Stomach (tissue), 9 donors: ENCODE data around the gene PAQR7. TPM values are rescaled to one million over a fixed set of nuclear protein-coding genes. Genes with fewer than 3 reads are reported as not detected.
A peak's percentile ranks its signal among the peaks of the same experiment; 100 is the strongest.

Source experiments
- DNase-seq, 2 donors: peaks; one replicate each; pipeline versions ENCODE4 v3.0.0 to v3.0.0-alpha.2; 2013 to 2019
- H3K27ac ChIP-seq, 5 donors: fragments of 200-600 bp in 4 of 5; sonication (generic) in 4 of 5; one replicate each; pipeline ENCODE4 v1.5.1; 2013 to 2019; ENCODE audit warnings: mild to moderate bottlenecking in 1 of 5, moderate library complexity in 1 of 5
- H3K27me3 ChIP-seq, 3 donors: fragments of 200-600 bp; sonication (generic); one replicate each; pipeline ENCODE4 v1.5.1; 2017 to 2019; ENCODE audit warnings: mixed run types in 1 of 3
- H3K36me3 ChIP-seq, 4 donors: fragments of 200-600 bp; sonication (generic); 1 replicate in 3 of 4; 2 replicates in 1 of 4; pipeline ENCODE4 v1.5.1; 2016 to 2019
- H3K4me1 ChIP-seq, 4 donors: fragments of 200-600 bp; sonication (generic); one replicate each; pipeline ENCODE4 v1.5.1; 2016 to 2019
- H3K4me3 ChIP-seq, 4 donors: fragments of 200-600 bp; sonication (generic) in 3 of 4; one replicate each; pipeline ENCODE4 v1.5.1; 2016 to 2019; ENCODE audit warnings: mild to moderate bottlenecking in 1 of 4
- H3K9me3 ChIP-seq, 4 donors: fragments of 200-600 bp; sonication (generic); one replicate each; pipeline ENCODE4 v1.5.1; 2016 to 2019
- EP300 ChIP-seq: sonication (generic); formaldehyde crosslinking; IDR thresholded peaks from one replicate; pipeline ENCODE4 v1.6.1; 2017; ENCODE audit warnings: antibody characterized with exemption
- POLR2A ChIP-seq, 4 donors: fragments of 450-650 bp; IDR thresholded peaks; one replicate each; pipeline ENCODE4 v1.6.1; 2016; ENCODE audit warnings: antibody characterized with exemption in 4 of 4, control low read depth in 2 of 4, mild to moderate bottlenecking in 1 of 4, moderate library complexity in 1 of 4
- POLR2AphosphoS5 ChIP-seq, 3 donors: sonication (generic); formaldehyde crosslinking; IDR thresholded peaks; one replicate each; pipeline ENCODE4 v1.6.1; 2016; ENCODE audit warnings: antibody characterized with exemption in 3 of 3
- WGBS, 5 donors: extraction: QIAGEN DNeasy Blood & Tissue Kit in 3 of 5; methylation state at CpG; one replicate each; pipeline versions ENCODE4 v1.1.5 to v1.1.7; 2013 to 2018; 5-methylcytosine and 5-hydroxymethylcytosine counted together
- intact Hi-C: fragments of 100-400 bp; cut with DNase I; formaldehyde crosslinking; loops from one replicate; pipeline ENCODE4 v1.15.1; 2023; ENCODE audit warnings: low total_unique reads
- polyA plus RNA-seq, 3 donors: library from polyadenylated mRNA; stranded (reverse); fragments of 200-250 nt; gene quantifications; one replicate each; pipeline ENCODE4 v1.2.3, GENCODE V29; 2013
- total RNA-seq, 5 donors: library from RNA; depleted of rRNA; stranded (reverse); fragments of >200 nt; gene quantifications; one replicate each; pipeline versions ENCODE4 v1.1.0 to v1.2.3, GENCODE V29; 2014 to 2016
- TF ChIP-seq, protein P1 (sequence below), 7 experiments: fragments of 450-650 bp in 4 of 7; fragments of 200-600 bp in 3 of 7; sonication (generic) in 3 of 7; IDR thresholded peaks; one replicate each; pipeline ENCODE4 v1.5.1; 2016 to 2019; ENCODE audit warnings: antibody characterized with exemption in 7 of 7, control low read depth in 2 of 7, mild to moderate bottlenecking in 1 of 7
- donor health status: healthy with polysubstance abuse.
- donor health status: Bipolar disorder and iron deficiency.
- donor health status: healthy.

Gene PAQR7
- total and polyA plus RNA-seq, 8 donors: 1.8 to 10.5 (median 5.4) TPM

DNA sequence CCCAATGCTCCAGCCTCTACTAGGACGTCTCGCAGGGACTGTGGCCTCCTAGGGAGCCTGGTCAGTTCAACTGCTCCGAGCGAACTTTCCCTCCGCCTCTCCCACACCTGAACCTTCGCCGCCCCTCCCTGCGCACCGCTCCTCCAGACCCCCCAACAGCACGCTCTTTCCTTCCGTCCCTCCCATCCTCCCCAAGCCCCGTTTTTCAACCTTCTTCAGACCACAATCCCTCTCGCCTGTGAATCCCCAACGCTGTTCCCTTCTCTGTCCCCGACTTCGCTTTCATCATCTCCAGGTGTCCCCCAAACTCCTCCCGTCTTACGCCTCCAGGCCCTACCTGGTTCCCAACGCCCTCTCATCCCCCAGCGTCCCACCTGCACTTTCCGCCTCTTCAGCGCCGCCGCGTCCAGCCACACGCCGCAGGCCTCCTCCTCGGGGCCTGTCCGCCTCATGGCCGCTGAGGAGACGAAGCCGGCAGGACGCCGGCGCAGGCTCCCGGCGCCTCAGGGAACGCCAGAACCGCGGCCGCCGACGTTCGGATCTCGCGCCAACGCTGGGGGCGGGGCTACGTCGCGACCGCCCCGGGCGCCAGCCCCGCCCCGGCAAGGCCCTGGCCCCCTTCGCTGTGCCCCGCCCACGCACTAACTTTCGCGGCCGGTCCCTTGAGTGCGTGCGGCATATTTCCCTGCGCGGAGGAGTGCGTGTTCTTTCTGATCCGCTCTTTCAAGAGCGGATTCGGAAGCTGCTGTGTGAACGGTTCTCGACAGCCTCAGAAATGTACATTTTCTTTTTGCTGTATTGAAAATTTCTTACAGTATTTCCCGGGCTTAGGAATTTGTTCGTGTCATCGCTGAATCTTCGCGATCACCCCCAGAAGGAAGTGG, 16.4 kb downstream of the PAQR7 start, which contains the start of gene AUNIP:
Gene AUNIP (minus strand): TSS at position 552 of the 884 bp plus-strand sequence. CDS start 100 bp downstream, at position 452.
- WGBS, 5 donors: 1 to 5% (median 1%) methylated on average over 44 to 77 of the region's 77 CpGs
- H3K9me3 ChIP-seq: no peaks in the 10 kb centered on the region
- H3K36me3 ChIP-seq: peaks cover 0 to 19% (median 14%) of the 10 kb centered on the region in 4 donors
- peak; percentile 90 to 96 for DNase-seq
- TF ChIP-seq, protein P1, sequence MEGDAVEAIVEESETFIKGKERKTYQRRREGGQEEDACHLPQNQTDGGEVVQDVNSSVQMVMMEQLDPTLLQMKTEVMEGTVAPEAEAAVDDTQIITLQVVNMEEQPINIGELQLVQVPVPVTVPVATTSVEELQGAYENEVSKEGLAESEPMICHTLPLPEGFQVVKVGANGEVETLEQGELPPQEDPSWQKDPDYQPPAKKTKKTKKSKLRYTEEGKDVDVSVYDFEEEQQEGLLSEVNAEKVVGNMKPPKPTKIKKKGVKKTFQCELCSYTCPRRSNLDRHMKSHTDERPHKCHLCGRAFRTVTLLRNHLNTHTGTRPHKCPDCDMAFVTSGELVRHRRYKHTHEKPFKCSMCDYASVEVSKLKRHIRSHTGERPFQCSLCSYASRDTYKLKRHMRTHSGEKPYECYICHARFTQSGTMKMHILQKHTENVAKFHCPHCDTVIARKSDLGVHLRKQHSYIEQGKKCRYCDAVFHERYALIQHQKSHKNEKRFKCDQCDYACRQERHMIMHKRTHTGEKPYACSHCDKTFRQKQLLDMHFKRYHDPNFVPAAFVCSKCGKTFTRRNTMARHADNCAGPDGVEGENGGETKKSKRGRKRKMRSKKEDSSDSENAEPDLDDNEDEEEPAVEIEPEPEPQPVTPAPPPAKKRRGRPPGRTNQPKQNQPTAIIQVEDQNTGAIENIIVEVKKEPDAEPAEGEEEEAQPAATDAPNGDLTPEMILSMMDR (IDR thresholded peaks at IDR 0.05): no peak
- peak; percentile 64 to 93 (median 92) for TF ChIP-seq POLR2AphosphoS5 (IDR thresholded peaks at IDR 0.05)
- peaks cover 15 to 29% (median 20%) of the 10 kb centered on the region in 4 donors for H3K4me1 ChIP-seq
- no peaks in the 10 kb centered on the region for H3K27me3 ChIP-seq
- peak within 1 kb of the TSS; percentile 41 to 55 (median 52) for H3K4me3 ChIP-seq
- peak within 1 kb of the TSS; percentile 79 to 88 (median 84) for H3K27ac ChIP-seq
- intact Hi-C loops: no loop called here

DNA sequence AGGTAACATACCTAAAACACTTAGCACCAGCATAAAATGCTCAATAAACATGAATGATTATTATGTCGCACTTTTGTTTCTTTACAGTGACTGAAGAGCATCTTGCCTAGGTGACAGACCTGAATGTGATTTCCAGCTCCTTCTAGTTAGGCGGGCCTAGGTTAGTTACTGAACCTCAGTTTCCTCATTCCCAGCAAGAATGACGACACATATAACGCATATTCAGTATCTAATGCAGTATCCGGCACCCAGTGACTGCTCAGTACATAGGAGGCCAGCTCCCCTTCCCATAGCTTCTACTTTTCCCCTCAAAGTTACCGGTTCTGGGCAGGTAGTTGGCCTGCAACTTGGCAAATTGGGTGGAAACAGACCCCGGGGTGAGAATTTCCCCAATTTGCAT, 17.0 kb downstream of the PAQR7 start:
- H3K4me3 ChIP-seq: peak overlapping the region; percentile 41 to 55 (median 52)
- no peak overlapping the region for H3K27ac ChIP-seq
- WGBS, 5 donors: 42 to 56% (median 51%) methylated on average over 7 of the region's 7 CpGs
- no peak for DNase-seq
- no peaks in the 10 kb centered on the region for H3K27me3 ChIP-seq
- no peak for TF ChIP-seq POLR2AphosphoS5 (IDR thresholded peaks at IDR 0.05)
- no peak for TF ChIP-seq POLR2A (IDR thresholded peaks at IDR 0.05)
- TF ChIP-seq, protein P1 (IDR thresholded peaks at IDR 0.05): no peak
- no peak for TF ChIP-seq EP300
- H3K9me3 ChIP-seq: no peaks in the 10 kb centered on the region
- H3K4me1 ChIP-seq: peaks cover 15 to 29% (median 20%) of the 10 kb centered on the region in 4 donors
- H3K36me3 ChIP-seq: peaks cover 0 to 16% (median 11%) of the 10 kb centered on the region in 4 donors
- intact Hi-C loops: no loop called here

DNA sequence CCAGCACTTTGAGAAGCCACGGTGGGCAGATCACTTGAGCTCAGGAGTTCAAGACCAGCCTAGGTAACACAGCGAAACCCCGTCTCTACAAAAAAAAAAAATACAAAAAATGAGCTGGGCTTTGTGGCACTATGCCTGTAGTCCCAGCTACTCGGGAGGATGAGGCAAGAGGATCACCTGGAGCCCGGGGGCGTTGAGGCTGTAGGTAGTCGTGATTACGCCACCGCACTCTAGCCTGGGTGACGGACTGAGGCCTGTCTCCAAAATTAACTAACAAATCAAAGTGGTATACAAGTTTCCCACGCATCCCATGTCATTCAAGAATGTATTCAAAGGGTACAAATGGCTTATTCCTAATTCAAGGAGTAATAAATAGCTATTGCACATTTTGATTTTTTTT, 18.7 kb downstream of the PAQR7 start:
- WGBS, 5 donors: 92 to 96% (median 94%) methylated on average over 11 of the region's 11 CpGs

DNA sequence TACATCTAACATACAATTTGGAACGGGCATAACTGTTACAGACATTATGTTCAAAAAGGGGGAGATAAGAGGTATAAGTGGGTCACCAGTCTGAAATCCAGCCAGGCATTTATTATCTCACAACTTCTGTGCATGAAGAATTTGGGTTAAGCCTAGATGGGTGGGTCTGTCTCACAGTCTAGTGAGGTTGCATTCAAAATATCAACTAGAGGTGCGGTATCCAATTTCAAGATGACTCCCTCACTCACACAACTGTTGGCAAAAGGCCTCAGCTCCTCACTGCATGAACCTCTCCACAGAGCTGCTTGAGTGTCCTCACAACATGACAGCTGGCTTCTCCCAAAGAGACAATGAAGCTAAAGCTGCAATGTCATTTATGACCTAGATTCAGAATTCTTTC, 21.0 kb downstream of the PAQR7 start:
- H3K4me3 ChIP-seq: no peak overlapping the region
- H3K36me3 ChIP-seq: no peaks in the 10 kb centered on the region
- H3K27ac ChIP-seq: no peak overlapping the region
- intact Hi-C loops: no loop called here
- H3K9me3 ChIP-seq: no peaks in the 10 kb centered on the region
- 86 to 93% (median 91%) methylated on average over 2 of the region's 2 CpGs for WGBS, 5 donors
- H3K4me1 ChIP-seq: peaks cover 8 to 10% (median 9%) of the 10 kb centered on the region in 4 donors
- no peak for DNase-seq
- no peaks in the 10 kb centered on the region for H3K27me3 ChIP-seq
- TF ChIP-seq POLR2AphosphoS5 (IDR thresholded peaks at IDR 0.05): no peak
- TF ChIP-seq POLR2A (IDR thresholded peaks at IDR 0.05): no peak
- TF ChIP-seq, protein P1 (IDR thresholded peaks at IDR 0.05): no peak
- TF ChIP-seq EP300: no peak

More for the DNA sequence above, 18.7 kb downstream of the PAQR7 start:
- no peak for DNase-seq
- intact Hi-C loops: no loop called here
- no peak overlapping the region for H3K27ac ChIP-seq
- no peak overlapping the region for H3K4me3 ChIP-seq
- TF ChIP-seq POLR2AphosphoS5 (IDR thresholded peaks at IDR 0.05) (no peak), POLR2A (IDR thresholded peaks at IDR 0.05) (no peak), EP300 (no peak)
- TF ChIP-seq, protein P1 (IDR thresholded peaks at IDR 0.05): no peak
- H3K27me3 ChIP-seq: no peaks in the 10 kb centered on the region
- peaks cover 15 to 29% (median 20%) of the 10 kb centered on the region in 4 donors for H3K4me1 ChIP-seq
- no peaks in the 10 kb centered on the region for H3K36me3 ChIP-seq
- H3K9me3 ChIP-seq: no peaks in the 10 kb centered on the region
